Retinal pigment epithelial cell (primary cell): Measurements from ENCODE around the gene SPATS2.

Experiments used
- DNase-seq: peaks from one replicate; pipeline ENCODE4 v3.0.0-alpha.2; 2010; ENCODE audit warnings: low read depth
- H3K4me3 ChIP-seq: 2 replicates; pipeline ENCODE4 v1.5.1; 2011; ENCODE audit warnings: mild to moderate bottlenecking, low read length, control low read depth, moderate library complexity
- CTCF ChIP-seq: conservative IDR thresholded peaks from 2 replicates; pipeline ENCODE4 v1.5.1; 2011; ENCODE audit warnings: low read depth, low read length, control low read depth, inconsistent platforms

Gene SPATS2

GRCh38 chr12:49327368-49327767 lies 39.9 kb upstream of the SPATS2 start:
- TF ChIP-seq CTCF: no peak
- H3K4me3 ChIP-seq: no peak overlapping the region
- no peak for DNase-seq

- TF ChIP-seq CTCF: no peak
- no peak overlapping the region for H3K4me3 ChIP-seq
- no peak for DNase-seq
These were observed 39.4 kb upstream of the SPATS2 start for GRCh38 chr12:49327887-49328286.

- no peak for TF ChIP-seq CTCF
- no peak for DNase-seq
- no peak overlapping the region for H3K4me3 ChIP-seq
These were observed 38.4 kb upstream of the SPATS2 start for GRCh38 chr12:49328816-49329215.

- no peak for TF ChIP-seq CTCF
- no peak for DNase-seq
- no peak overlapping the region for H3K4me3 ChIP-seq
These were observed 37.1 kb upstream of the SPATS2 start for GRCh38 chr12:49330032-49330619.

- no peak for DNase-seq
- H3K4me3 ChIP-seq: no peak overlapping the region
- no peak for TF ChIP-seq CTCF
These were observed 36.5 kb upstream of the SPATS2 start for GRCh38 chr12:49330631-49331379.

GRCh38 chr12:49331380-49332222 lies 35.7 kb upstream of the SPATS2 start:
- no peak overlapping the region for H3K4me3 ChIP-seq
- TF ChIP-seq CTCF: peak; percentile 88
- DNase-seq: no peak
